Measurements from ENCODE around the gene TLL1. TPM values are rescaled to one million over a fixed set of nuclear protein-coding genes. Genes with fewer than 3 reads are reported as not detected.

Gene TLL1
- total and polyA plus RNA-seq, 8 donors, result 0.65 to 3.0 (median 1.6) TPM

- whole genome bisulfite sequencing, 2 donors, result 94% methylated on average over 3 of the region's 3 CpGs
- no peak for TF ChIP-seq CTCF (IDR thresholded peaks at IDR 0.05)
- Histone ChIP-seq H3K27me3 (no peaks in the 10 kb centered on the region), H3K4me3 (no peak overlapping the region), H3K36me3 (no peaks in the 10 kb centered on the region), H3K27ac (no peak overlapping the region), H3K4me1 (peaks cover 0 to 10% (median 5%) of the 10 kb centered on the region in 3 donors), H3K9me3 (no peaks in the 10 kb centered on the region)
- no peak for DNase-seq
- FAIRE-seq, result no peak
- ATAC-seq, result no peak
- intact Hi-C loops (cut with DNase I), result no loop called here
Measured at GRCh38 chr4:165927366-165927765, 54.3 kb downstream of the TLL1 start.

GRCh38 chr4:165927815-165928214 is 54.8 kb downstream of the TLL1 start:
- DNase-seq (no peak), ATAC-seq (no peak), FAIRE-seq (no peak)
- Histone ChIP-seq H3K27ac (no peak overlapping the region), H3K4me3 (no peak overlapping the region), H3K9me3 (no peaks in the 10 kb centered on the region), H3K27me3 (no peaks in the 10 kb centered on the region), H3K36me3 (no peaks in the 10 kb centered on the region), H3K4me1 (peaks cover 0 to 7% (median 5%) of the 10 kb centered on the region in 3 donors)
- intact Hi-C loops (cut with DNase I), result no loop called here
- 95 to 97% methylated on average over 3 of the region's 3 CpGs for WGBS, 2 donors
- no peak for TF ChIP-seq CTCF (IDR thresholded peaks at IDR 0.05)

- no peaks in the 10 kb centered on the region for H3K9me3 ChIP-seq
- 89 to 91% methylated on average over 2 of the region's 2 CpGs for WGBS, 2 donors
- DNase-seq, result no peak
- no peak for TF ChIP-seq CTCF (IDR thresholded peaks at IDR 0.05)
- FAIRE-seq, result no peak
- intact Hi-C loops (cut with DNase I), result no loop called here
- no peak for ATAC-seq
- H3K27me3 ChIP-seq, result no peaks in the 10 kb centered on the region
- no peaks in the 10 kb centered on the region for H3K36me3 ChIP-seq
- H3K4me1 ChIP-seq, result peaks cover 0 to 7% (median 5%) of the 10 kb centered on the region in 3 donors
- no peak overlapping the region for H3K4me3 ChIP-seq
- no peak overlapping the region for H3K27ac ChIP-seq
Measured at GRCh38 chr4:165928601-165929000, 55.6 kb downstream of the TLL1 start.

DNA sequence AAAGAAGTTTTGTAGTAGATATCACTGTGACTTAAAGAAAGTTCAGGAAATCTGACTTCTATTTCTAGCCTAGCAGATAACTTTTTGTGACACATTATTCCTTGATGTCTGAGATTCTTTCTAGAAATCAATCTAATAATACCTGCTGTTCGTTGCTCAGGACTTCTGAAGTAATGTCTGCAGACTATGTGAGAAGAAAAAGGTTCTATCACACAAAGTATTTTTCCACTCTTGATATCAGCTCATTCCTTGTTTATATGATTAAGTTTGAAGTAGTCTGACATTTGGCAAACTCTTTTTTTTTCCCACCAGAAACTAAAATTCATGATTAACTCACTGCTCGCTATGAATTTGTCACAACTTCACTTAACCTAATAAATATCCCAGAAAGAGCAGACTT is 56.6 kb downstream of the TLL1 start:
- FAIRE-seq (no peak), ATAC-seq (peak in 3 of 4 donors; percentile 44 to 74 (median 54)), DNase-seq (no peak)
- no peaks in the 10 kb centered on the region for H3K36me3 ChIP-seq
- H3K27ac ChIP-seq, result no peak overlapping the region
- H3K9me3 ChIP-seq, result no peaks in the 10 kb centered on the region
- H3K27me3 ChIP-seq, result no peaks in the 10 kb centered on the region
- 11 to 14% methylated on average over 2 of the region's 2 CpGs for WGBS, 2 donors
- no peak for TF ChIP-seq CTCF (IDR thresholded peaks at IDR 0.05)
- H3K4me1 ChIP-seq, result peaks cover 0 to 7% (median 5%) of the 10 kb centered on the region in 3 donors
- no peak overlapping the region for H3K4me3 ChIP-seq
- intact Hi-C loops (cut with DNase I), result no loop called here

- H3K9me3 ChIP-seq, result no peaks in the 10 kb centered on the region
- DNase-seq (no peak), ATAC-seq (peak in 1 of 4 donors; percentile 64), FAIRE-seq (no peak)
- 40 to 45% methylated on average over 5 of the region's 5 CpGs for WGBS, 2 donors
- no peak for TF ChIP-seq CTCF (IDR thresholded peaks at IDR 0.05)
- intact Hi-C loops (cut with DNase I), result no loop called here
- H3K27ac ChIP-seq, result no peak overlapping the region
- H3K4me1 ChIP-seq, result peaks cover 0 to 7% (median 5%) of the 10 kb centered on the region in 3 donors
- no peak overlapping the region for H3K4me3 ChIP-seq
- H3K36me3 ChIP-seq, result no peaks in the 10 kb centered on the region
- H3K27me3 ChIP-seq, result no peaks in the 10 kb centered on the region
Measured at GRCh38 chr4:165931741-165932140, 58.7 kb downstream of the TLL1 start.
